ENCODE data around the gene LNPEP. TPM values are rescaled to one million over a fixed set of nuclear protein-coding genes. Genes with fewer than 3 reads are reported as not detected.

Gene LNPEP
- total and polyA plus RNA-seq, 8 donors, result 2.0 to 20.0 (median 9.6) TPM

GRCh38 chr5:96931605-96932004 is 4.3 kb upstream of the LNPEP start:
- Histone ChIP-seq H3K9me3 (no peaks in the 10 kb centered on the region), H3K27ac (no peak overlapping the region), H3K4me3 (no peak overlapping the region), H3K27me3 (no peaks in the 10 kb centered on the region), H3K4me1 (peaks cover 5 to 13% (median 12%) of the 10 kb centered on the region in 3 donors), H3K36me3 (no peaks in the 10 kb centered on the region)
- WGBS, 2 donors, result 79 to 82% methylated on average over 1 of the region's 1 CpG
- no peak for TF ChIP-seq CTCF (IDR thresholded peaks at IDR 0.05)
- intact Hi-C loops (cut with DNase I), result no loop called here
- DNase-seq (no peak), FAIRE-seq (no peak), ATAC-seq (no peak)

- Histone ChIP-seq H3K27ac (no peak overlapping the region), H3K27me3 (no peaks in the 10 kb centered on the region), H3K4me3 (no peak overlapping the region), H3K36me3 (no peaks in the 10 kb centered on the region), H3K4me1 (peaks cover 5 to 13% (median 12%) of the 10 kb centered on the region in 3 donors), H3K9me3 (no peaks in the 10 kb centered on the region)
- intact Hi-C loops (cut with DNase I), result no loop called here
- no peak for TF ChIP-seq CTCF (IDR thresholded peaks at IDR 0.05)
- ATAC-seq (no peak), FAIRE-seq (no peak), DNase-seq (no peak)
- WGBS, 2 donors, result 87 to 95% methylated on average over 5 of the region's 5 CpGs
Observed at GRCh38 chr5:96932026-96932425, 3.9 kb upstream of the LNPEP start.

- peak overlapping the region; percentile 88 to 98 (median 94) for H3K27ac ChIP-seq
- H3K27me3 ChIP-seq, result no peaks in the 10 kb centered on the region
- DNase-seq (peak in 1 of 6 donors; percentile 19), FAIRE-seq (no peak), ATAC-seq (no peak)
- intact Hi-C loops (cut with DNase I), result no loop called here
- H3K9me3 ChIP-seq, result no peaks in the 10 kb centered on the region
- no peak for TF ChIP-seq CTCF (IDR thresholded peaks at IDR 0.05)
- H3K4me3 ChIP-seq, result peak overlapping the region; percentile 47 to 86 (median 78)
- H3K4me1 ChIP-seq, result peaks cover 5 to 25% (median 22%) of the 10 kb centered on the region in 3 donors
- WGBS, 2 donors, result 12 to 14% methylated on average over 13 of the region's 13 CpGs
- no peaks in the 10 kb centered on the region for H3K36me3 ChIP-seq
Observed at GRCh38 chr5:96933764-96934707, 1.8 kb upstream of the LNPEP start.

- peak overlapping the region; percentile 47 to 86 (median 78) for H3K4me3 ChIP-seq
- ATAC-seq, result peak; percentile 78 to 88 (median 80)
- TF ChIP-seq CTCF (IDR thresholded peaks at IDR 0.05), result no peak
- no peak for FAIRE-seq
- 1% methylated on average over 76 to 80 of the region's 80 CpGs for WGBS, 2 donors
- intact Hi-C loops (cut with DNase I), result no loop called here
- H3K36me3 ChIP-seq, result no peaks in the 10 kb centered on the region
- H3K4me1 ChIP-seq, result peaks cover 9 to 25% (median 22%) of the 10 kb centered on the region in 3 donors
- DNase-seq, result peak; percentile 91 to 96 (median 93)
- H3K9me3 ChIP-seq, result no peaks in the 10 kb centered on the region
- no peaks in the 10 kb centered on the region for H3K27me3 ChIP-seq
- H3K27ac ChIP-seq, result peak overlapping the region; percentile 88 to 98 (median 94)
Observed at GRCh38 chr5:96934708-96935558, 947 bp upstream of the LNPEP start.
